ENCODE results near the gene ZFPM1.

DNA sequence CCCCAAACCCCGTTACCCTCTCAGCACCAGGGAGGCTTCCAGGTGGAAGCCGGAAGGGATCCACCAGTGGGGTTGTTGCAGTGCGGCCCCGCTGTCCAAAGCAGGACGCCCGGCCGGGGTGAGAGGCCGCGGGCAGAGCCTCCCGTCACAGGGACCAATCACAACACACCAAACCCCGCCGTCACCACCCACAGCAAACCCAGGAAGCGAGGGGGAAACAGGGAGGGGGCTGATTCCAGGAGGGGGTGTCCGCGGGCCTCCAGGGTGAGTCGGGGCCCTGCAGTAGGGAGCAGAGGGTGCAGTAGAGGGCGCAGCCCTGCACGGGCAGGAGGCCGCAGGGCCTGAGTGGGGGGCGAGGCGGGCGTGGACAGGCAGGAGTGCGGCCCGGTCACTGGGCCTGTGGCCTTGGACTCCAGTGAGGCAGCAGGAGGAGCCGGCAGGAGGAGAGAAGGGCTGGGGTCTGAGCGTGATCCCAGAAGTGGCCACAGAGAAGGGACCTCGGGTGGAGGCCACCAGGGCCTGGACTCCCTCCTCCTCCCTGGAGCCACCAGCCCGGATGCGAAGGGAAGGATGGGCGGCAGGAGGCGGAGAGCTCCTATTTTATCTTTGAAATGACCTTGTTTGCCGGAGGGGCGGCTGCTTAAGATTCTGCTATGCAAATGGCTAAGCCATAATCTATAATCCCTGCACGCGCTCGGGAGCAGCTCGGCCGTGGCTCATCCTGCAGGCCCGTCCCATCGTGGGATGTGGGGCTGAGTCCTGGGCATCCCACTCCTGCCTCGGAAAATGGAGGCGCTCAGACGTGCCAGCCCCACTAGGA lies 41.5 kb downstream of the ZFPM1 start:
- TF ChIP-seq, protein P1, sequence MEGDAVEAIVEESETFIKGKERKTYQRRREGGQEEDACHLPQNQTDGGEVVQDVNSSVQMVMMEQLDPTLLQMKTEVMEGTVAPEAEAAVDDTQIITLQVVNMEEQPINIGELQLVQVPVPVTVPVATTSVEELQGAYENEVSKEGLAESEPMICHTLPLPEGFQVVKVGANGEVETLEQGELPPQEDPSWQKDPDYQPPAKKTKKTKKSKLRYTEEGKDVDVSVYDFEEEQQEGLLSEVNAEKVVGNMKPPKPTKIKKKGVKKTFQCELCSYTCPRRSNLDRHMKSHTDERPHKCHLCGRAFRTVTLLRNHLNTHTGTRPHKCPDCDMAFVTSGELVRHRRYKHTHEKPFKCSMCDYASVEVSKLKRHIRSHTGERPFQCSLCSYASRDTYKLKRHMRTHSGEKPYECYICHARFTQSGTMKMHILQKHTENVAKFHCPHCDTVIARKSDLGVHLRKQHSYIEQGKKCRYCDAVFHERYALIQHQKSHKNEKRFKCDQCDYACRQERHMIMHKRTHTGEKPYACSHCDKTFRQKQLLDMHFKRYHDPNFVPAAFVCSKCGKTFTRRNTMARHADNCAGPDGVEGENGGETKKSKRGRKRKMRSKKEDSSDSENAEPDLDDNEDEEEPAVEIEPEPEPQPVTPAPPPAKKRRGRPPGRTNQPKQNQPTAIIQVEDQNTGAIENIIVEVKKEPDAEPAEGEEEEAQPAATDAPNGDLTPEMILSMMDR (IDR thresholded peaks at IDR 0.05), result no peak
- TF ChIP-seq POLR2A (IDR thresholded peaks at IDR 0.05), result no peak

Measured in thyroid gland (tissue), 4 donors.